Lung (tissue), 12 donors: Measurements from ENCODE around the gene PTTG1IP2. TPM values are rescaled to one million over a fixed set of nuclear protein-coding genes. Genes with fewer than 3 reads are reported as not detected.
A peak's percentile ranks its signal among the peaks of the same experiment; 100 is the strongest.

ENCODE experiments used
- ATAC-seq: fragments of 200-7000 bp; cut with Tn5 transposase; one replicate; pipeline ENCODE4 v1.9.1; 2020; ENCODE audit warnings: moderate number of reproducible peaks; ENCODE audit not compliant: insufficient read depth, low FRiP score
- DNase-seq, 3 donors: peaks; one replicate each; pipeline ENCODE4 v3.0.0-alpha.2; 2013 to 2017
- H3K27ac ChIP-seq, 2 donors: one replicate each; pipeline ENCODE4 v1.5.1; 2013; ENCODE audit warnings: mild to moderate bottlenecking in 2 of 2, moderate library complexity in 2 of 2, control low read depth in 1 of 2, inconsistent platforms in 1 of 2, low read depth in 1 of 2, low read length in 1 of 2
- H3K27me3 ChIP-seq, 3 donors: one replicate each; pipeline ENCODE4 v1.5.1; 2013; ENCODE audit warnings: low read length in 2 of 3; ENCODE audit not compliant: control insufficient read depth in 3 of 3, insufficient read depth in 3 of 3
- H3K36me3 ChIP-seq, 4 donors: one replicate each; pipeline ENCODE4 v1.5.1; 2013; ENCODE audit warnings: low read length in 4 of 4, mild to moderate bottlenecking in 1 of 4, moderate library complexity in 1 of 4; ENCODE audit not compliant: control insufficient read depth in 4 of 4, insufficient read depth in 4 of 4
- H3K4me1 ChIP-seq, 5 donors: one replicate each; pipeline ENCODE4 v1.5.1; 2013; ENCODE audit warnings: low read length in 5 of 5, mild to moderate bottlenecking in 2 of 5, moderate library complexity in 1 of 5; ENCODE audit not compliant: control insufficient read depth in 5 of 5, insufficient read depth in 5 of 5
- H3K4me3 ChIP-seq: one replicate; pipeline ENCODE4 v1.5.1; 2013; ENCODE audit warnings: mild to moderate bottlenecking, control low read depth, moderate library complexity
- H3K9ac ChIP-seq, 2 donors: one replicate each; pipeline ENCODE4 v1.5.1; 2013; ENCODE audit warnings: low read length in 2 of 2, control low read depth in 1 of 2; ENCODE audit not compliant: insufficient read depth in 1 of 2
- H3K9me3 ChIP-seq, 4 donors: one replicate each; pipeline ENCODE4 v1.5.1; 2013; ENCODE audit warnings: low read length in 3 of 4, mild to moderate bottlenecking in 1 of 4, moderate library complexity in 1 of 4; ENCODE audit not compliant: control insufficient read depth in 4 of 4, insufficient read depth in 3 of 4
- CTCF ChIP-seq: IDR thresholded peaks from 2 replicates; pipeline ENCODE4 v1.5.1; 2012; ENCODE audit warnings: mild to moderate bottlenecking; ENCODE audit errors: control extremely low read depth, extremely low read depth
- WGBS, 2 donors: extraction: QIAGEN DNeasy Blood & Tissue Kit; methylation state at CpG; one replicate each; pipeline ENCODE4 v1.1.7; 2013; 5-methylcytosine and 5-hydroxymethylcytosine counted together
- polyA plus RNA-seq, 2 donors: library from polyadenylated mRNA; stranded (reverse); fragments of 200-250 nt; gene quantifications; one replicate each; pipeline ENCODE4 v1.2.1, GENCODE V29; 2013
- total RNA-seq, 2 donors: library from RNA; depleted of rRNA in 1 of 2; stranded (reverse); fragments of >200 nt in 1 of 2; gene quantifications; one replicate each; pipeline ENCODE4 v1.2.1, GENCODE V29; 2014 to 2021
- donor health status: control.
- donor health status: control.
- donor health status: Bipolar disorder and iron deficiency.
- donor health status: healthy.
- donor health status: DM: yes; HTN: yes; CAD: no.

Gene PTTG1IP2
- total and polyA plus RNA-seq, 4 donors: 0.89 TPM; not detected in 3

GRCh38 chr7:90503367-90503766, 33.9 kb downstream of the PTTG1IP2 start:
- no peaks in the 10 kb centered on the region for H3K9me3 ChIP-seq
- H3K9ac ChIP-seq: no peak overlapping the region
- no peaks in the 10 kb centered on the region for H3K27me3 ChIP-seq
- 84 to 87% methylated on average over 1 of the region's 1 CpG for WGBS, 2 donors
- H3K4me1 ChIP-seq: no peaks in the 10 kb centered on the region
- H3K27ac ChIP-seq: no peak overlapping the region
- ATAC-seq: no peak
- H3K4me3 ChIP-seq: no peak overlapping the region
- H3K36me3 ChIP-seq: no peaks in the 10 kb centered on the region
- no peak for DNase-seq
- TF ChIP-seq CTCF: no peak

- H3K9ac ChIP-seq: no peak overlapping the region
- 82 to 84% methylated on average over 1 of the region's 1 CpG for WGBS, 2 donors
- DNase-seq (no peak), ATAC-seq (no peak)
- H3K27ac ChIP-seq: no peak overlapping the region
- H3K27me3 ChIP-seq: no peaks in the 10 kb centered on the region
- H3K36me3 ChIP-seq: no peaks in the 10 kb centered on the region
- H3K9me3 ChIP-seq: no peaks in the 10 kb centered on the region
- no peaks in the 10 kb centered on the region for H3K4me1 ChIP-seq
- H3K4me3 ChIP-seq: no peak overlapping the region
- no peak for TF ChIP-seq CTCF
Measured at GRCh38 chr7:90507692-90508091, 38.3 kb downstream of the PTTG1IP2 start.

GRCh38 chr7:90511776-90512175, 42.3 kb downstream of the PTTG1IP2 start:
- Histone ChIP-seq H3K27ac (no peak overlapping the region), H3K36me3 (no peaks in the 10 kb centered on the region), H3K4me3 (no peak overlapping the region), H3K4me1 (no peaks in the 10 kb centered on the region), H3K9ac (no peak overlapping the region), H3K9me3 (no peaks in the 10 kb centered on the region), H3K27me3 (no peaks in the 10 kb centered on the region)
- 66 to 79% methylated on average over 2 of the region's 2 CpGs for WGBS, 2 donors
- no peak for DNase-seq
- ATAC-seq: no peak
- no peak for TF ChIP-seq CTCF

- DNase-seq (peak in 1 of 3 donors; percentile 25), ATAC-seq (no peak)
- Histone ChIP-seq H3K9ac (no peak overlapping the region), H3K4me1 (no peaks in the 10 kb centered on the region), H3K27me3 (no peaks in the 10 kb centered on the region), H3K4me3 (no peak overlapping the region), H3K9me3 (no peaks in the 10 kb centered on the region), H3K27ac (no peak overlapping the region), H3K36me3 (no peaks in the 10 kb centered on the region)
- no peak for TF ChIP-seq CTCF
- 67 to 82% methylated on average over 3 of the region's 3 CpGs for WGBS, 2 donors
Measured at GRCh38 chr7:90512821-90513254, 43.4 kb downstream of the PTTG1IP2 start.
